Esophagus mucosa (tissue), 1 donor: Measurements from ENCODE around the gene TULP4. TPM values are rescaled to one million over a fixed set of nuclear protein-coding genes. Genes with fewer than 3 reads are reported as not detected.

Experiments used
- total RNA-seq: library from RNA; stranded (reverse); gene quantifications from one replicate; pipeline ENCODE4 v1.2.4, GENCODE V29; 2023
- donor health status: DM: yes; HTN: yes; CAD: no.

Gene TULP4
- total RNA-seq, 1 donor from 2014 or later, result 35.6 TPM

Other genes starting within 250 kb of the TULP4 start
- gene SERAC1, start 144.2 kb upstream of the TULP4 start, total RNA-seq, result 7.4 TPM
- gene GTF2H5, start 144.1 kb upstream of the TULP4 start, total RNA-seq, result 20.4 TPM
- gene TMEM181, start 247.6 kb downstream of the TULP4 start, total RNA-seq, result 12.9 TPM